CD8-positive, alpha-beta memory T cell (primary cell): ENCODE data around the gene PPP6R2. TPM values are rescaled to one million over a fixed set of nuclear protein-coding genes. Genes with fewer than 3 reads are reported as not detected.
"Not testable (repeated sequence)": the region's sequence is repeated elsewhere in the genome, so short reads cannot be mapped to it uniquely, and the experiment has no call there.

Experiments
- CTCF ChIA-PET: fragments of 350-600 bp; sonication (Branson Sonifier 250); formaldehyde crosslinking; loops from one replicate; lab custom pipeline; 2021; ENCODE audit warnings: antibody characterized with exemption; lab: Charles Lee
- POLR2A ChIA-PET: fragments of 350-600 bp; sonication (Branson Sonifier 250); formaldehyde crosslinking; loops from one replicate; lab custom pipeline; 2021; ENCODE audit warnings: antibody characterized with exemption; lab: Charles Lee
- DNase-seq, 5 donors: peaks; one replicate each; pipeline versions ENCODE4 v3.0.0 to v3.0.0-alpha.2; 2020 to 2022; ENCODE audit warnings: mixed read lengths in 1 of 5
- H3K27ac ChIP-seq: one replicate; pipeline ENCODE4 v1.7.0; 2013; ENCODE audit warnings: low read depth, mild to moderate bottlenecking, low read length, moderate library complexity
- H3K27me3 ChIP-seq: 2 replicates; pipeline ENCODE4 v1.7.0; 2013; ENCODE audit warnings: low read length, mild to moderate bottlenecking; ENCODE audit not compliant: insufficient read depth, poor library complexity, severe bottlenecking
- H3K36me3 ChIP-seq: 2 replicates; pipeline ENCODE4 v1.7.0; 2013; ENCODE audit warnings: mild to moderate bottlenecking, low read length, moderate library complexity; ENCODE audit not compliant: insufficient read depth
- H3K4me1 ChIP-seq: 2 replicates; pipeline ENCODE4 v1.7.0; 2013; ENCODE audit warnings: mild to moderate bottlenecking, low read length, moderate library complexity; ENCODE audit not compliant: insufficient read depth
- H3K4me3 ChIP-seq: 2 replicates; pipeline ENCODE4 v1.7.0; 2013; ENCODE audit warnings: mild to moderate bottlenecking, low read length
- H3K9me3 ChIP-seq: 2 replicates; pipeline ENCODE4 v1.7.0; 2013; ENCODE audit warnings: mild to moderate bottlenecking, low read length
- H3K27ac Mint-ChIP-seq, 8 donors: one replicate each; pipeline ENCODE4 v1.8.0; 2020 to 2021; ENCODE audit warnings: mixed read lengths in 8 of 8, mild to moderate bottlenecking in 6 of 8, inconsistent platforms in 3 of 8, moderate library complexity in 3 of 8
- H3K27me3 Mint-ChIP-seq, 2 donors: one replicate each; pipeline ENCODE4 v1.8.0; 2020 to 2021; ENCODE audit warnings: mixed read lengths in 2 of 2, mild to moderate bottlenecking in 1 of 2, moderate library complexity in 1 of 2
- H3K36me3 Mint-ChIP-seq, 3 donors: one replicate each; pipeline ENCODE4 v1.8.0; 2020 to 2021; ENCODE audit warnings: mixed read lengths in 3 of 3, inconsistent platforms in 1 of 3, mild to moderate bottlenecking in 1 of 3
- H3K4me1 Mint-ChIP-seq, 3 donors: one replicate each; pipeline ENCODE4 v1.8.0; 2020 to 2021; ENCODE audit warnings: mixed read lengths in 3 of 3, inconsistent platforms in 1 of 3, mild to moderate bottlenecking in 1 of 3
- H3K4me3 Mint-ChIP-seq, 7 donors: one replicate each; pipeline ENCODE4 v1.8.0; 2020 to 2021; ENCODE audit warnings: mixed read lengths in 7 of 7, mild to moderate bottlenecking in 6 of 7, moderate library complexity in 4 of 7, inconsistent platforms in 2 of 7
- H3K9me3 Mint-ChIP-seq, 5 donors: one replicate each; pipeline ENCODE4 v1.8.0; 2020 to 2022; ENCODE audit warnings: mixed read lengths in 5 of 5, mild to moderate bottlenecking in 3 of 5, moderate library complexity in 2 of 5, inconsistent platforms in 1 of 5
- polyA plus RNA-seq: library from polyadenylated mRNA; unstranded; fragments of 300-500 nt; fragmentation: Illumina TruSeq; gene quantifications from one replicate; pipeline ENCODE4 v1.2.3, GENCODE V29; 2021
- total RNA-seq, 2 experiments: library from RNA; stranded (reverse); gene quantifications; one replicate each; pipeline ENCODE4 v1.2.3, GENCODE V29; 2021

Gene PPP6R2
- total and polyA plus RNA-seq, 3 experiments from 2014 or later = 34.2 to 55.9 (median 49.7) TPM

DNA sequence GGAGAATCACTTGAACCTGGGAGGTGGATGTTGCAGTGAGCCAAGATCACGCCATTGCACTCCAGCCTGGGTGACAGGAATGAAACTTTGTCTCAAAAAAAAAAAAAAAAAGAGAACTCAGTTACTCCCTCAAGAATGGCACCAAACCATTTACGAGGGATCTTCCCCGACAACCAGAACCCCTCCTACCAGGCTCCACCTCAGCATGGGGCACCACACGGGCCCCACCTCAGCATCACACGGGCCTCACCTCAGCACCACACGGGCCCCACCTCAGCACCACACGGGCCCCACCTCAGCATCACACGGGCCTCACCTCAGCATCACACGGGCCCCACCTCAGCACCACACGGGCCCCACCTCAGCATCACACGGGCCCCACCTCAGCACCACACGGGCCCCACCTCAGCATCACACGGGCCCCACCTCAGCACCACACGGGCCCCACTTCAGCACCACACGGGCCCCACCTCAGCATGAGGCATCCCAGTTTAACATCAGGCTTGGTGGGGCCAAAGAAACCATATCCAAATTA, 38.0 kb downstream of the PPP6R2 start:
- POLR2A ChIA-PET, H3K27me3 Mint-ChIP-seq, H3K9me3 Mint-ChIP-seq, H3K4me3 ChIP-seq, H3K4me1 ChIP-seq, H3K4me3 Mint-ChIP-seq, H3K27me3 ChIP-seq, H3K27ac ChIP-seq, H3K36me3 ChIP-seq, H3K9me3 ChIP-seq: not testable (repeated sequence)
- Mint-ChIP-seq H3K36me3 (peaks cover 0 to 36% (median 8%) of the 10 kb centered on the region in 3 donors), H3K4me1 (peaks cover 7 to 19% (median 14%) of the 10 kb centered on the region in 3 donors), H3K27ac (peak overlapping the region in 7 of 8 donors; percentile 23 to 91 (median 66))
- peak in 2 of 5 donors; percentile 6 to 49 for DNase-seq
- CTCF ChIA-PET = interaction anchor here (1.6 kb wide), 1 partner anchor 117 kb away, joined by 3 read pairs; no protein-coding TSS in a partner anchor

DNA sequence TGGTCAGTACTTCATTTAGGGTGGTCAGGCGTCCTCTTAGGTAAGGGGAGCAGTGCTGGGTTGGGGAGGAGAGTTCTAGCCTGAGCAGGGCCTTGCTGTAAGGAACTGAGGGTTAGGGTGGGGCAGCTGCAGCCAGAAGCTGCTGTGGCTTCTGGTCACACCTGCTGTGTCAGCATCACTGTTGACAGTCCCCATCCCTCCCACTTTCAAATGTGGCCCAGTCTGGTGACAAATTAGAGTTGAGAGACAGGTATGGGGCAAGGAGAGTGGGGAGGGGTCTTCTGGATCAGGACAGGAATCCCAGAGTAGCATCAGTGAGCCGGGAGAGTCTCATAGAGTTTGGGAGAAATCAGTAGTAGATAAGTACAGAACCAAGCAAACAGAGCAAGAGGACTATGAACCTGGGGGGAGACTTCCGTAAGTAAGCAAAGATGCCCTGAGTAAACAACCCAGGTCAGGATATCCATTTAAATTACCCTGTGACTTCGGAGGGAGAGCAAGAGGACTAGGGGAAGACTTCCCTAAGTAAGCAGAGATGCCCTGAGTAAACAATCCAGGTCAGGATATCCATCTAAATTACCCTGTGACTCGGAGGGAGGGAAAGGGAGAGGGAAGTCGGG, 53.7 kb downstream of the PPP6R2 start:
- Histone ChIP-seq H3K36me3 (peaks cover 22% of the 10 kb centered on the region), H3K4me1 (peaks cover 5% of the 10 kb centered on the region), H3K4me3 (no peak overlapping the region), H3K9me3 (no peaks in the 10 kb centered on the region), H3K27ac (no peak overlapping the region), H3K27me3 (no peaks in the 10 kb centered on the region)
- Mint-ChIP-seq H3K9me3 (no peaks in the 10 kb centered on the region), H3K27ac (peak overlapping the region; percentile 1 to 91 (median 80)), H3K4me3 (no peak overlapping the region), H3K27me3 (no peaks in the 10 kb centered on the region), H3K4me1 (peaks cover 37 to 40% (median 40%) of the 10 kb centered on the region in 3 donors), H3K36me3 (peaks cover 5 to 58% (median 9%) of the 10 kb centered on the region in 3 donors)
- no peak for DNase-seq
- CTCF ChIA-PET = no interaction called here
- POLR2A ChIA-PET = no interaction called here

DNA sequence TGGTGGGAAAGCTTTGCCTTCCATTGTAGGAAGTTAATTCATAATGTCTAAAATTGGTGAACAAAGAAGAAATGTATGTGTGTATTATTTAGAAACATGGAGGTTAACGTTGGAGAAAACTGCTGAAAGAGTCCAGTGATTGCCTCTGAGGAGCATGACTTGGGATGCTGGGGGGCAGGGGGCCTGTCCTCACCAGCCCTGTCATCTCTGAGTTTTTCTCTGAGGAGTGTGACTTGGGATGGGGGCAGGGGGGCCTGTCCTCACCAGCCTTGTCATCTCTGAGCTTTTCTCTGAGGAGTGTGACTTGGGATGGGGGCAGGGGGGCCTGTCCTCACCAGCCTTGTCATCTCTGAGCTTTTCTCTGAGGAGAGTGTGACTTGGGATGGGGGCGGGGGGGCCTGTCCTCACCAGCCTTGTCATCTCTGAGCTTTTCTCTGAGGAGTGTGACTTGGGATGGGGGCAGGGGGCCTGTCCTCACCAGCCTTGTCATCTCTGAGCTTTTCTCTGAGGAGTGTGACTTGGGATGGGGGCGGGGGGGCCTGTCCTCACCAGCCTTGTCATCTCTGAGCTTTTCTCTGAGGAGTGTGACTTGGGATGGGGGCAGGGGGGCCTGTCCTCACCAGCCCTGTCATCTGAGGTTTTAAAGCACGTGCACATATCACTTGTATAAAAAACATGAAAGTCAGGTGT, 54.4 kb downstream of the PPP6R2 start:
- H3K9me3 Mint-ChIP-seq, DNase-seq, H3K27me3 ChIP-seq, H3K4me3 ChIP-seq, H3K27me3 Mint-ChIP-seq, POLR2A ChIA-PET, H3K9me3 ChIP-seq, H3K4me1 ChIP-seq, CTCF ChIA-PET, H3K4me3 Mint-ChIP-seq, H3K27ac ChIP-seq: not testable (repeated sequence)
- Mint-ChIP-seq H3K36me3 (peaks cover 5 to 57% (median 10%) of the 10 kb centered on the region in 3 donors), H3K4me1 (peaks cover 37 to 41% (median 40%) of the 10 kb centered on the region in 3 donors), H3K27ac (peak overlapping the region in 7 of 8 donors; percentile 50 to 91 (median 82))
- H3K36me3 ChIP-seq = peaks cover 22% of the 10 kb centered on the region

GRCh38 chr22:50398831-50399648, 55.9 kb downstream of the PPP6R2 start:
- ChIA-PET POLR2A (interaction anchor here (0.6 to 1.3 kb wide), 2 partner anchors 51 to 71 kb away, joined by 3 to 4 read pairs; no protein-coding TSS in a partner anchor), CTCF (interaction anchor here (0.8 to 1.0 kb wide), 3 partner anchors 53 to 160 kb away, joined by 3 to 4 read pairs (median 3); no protein-coding TSS in a partner anchor)
- DNase-seq = no peak
- Mint-ChIP-seq H3K27ac (peak overlapping the region; percentile 62 to 95 (median 84)), H3K27me3 (no peaks in the 10 kb centered on the region), H3K9me3 (no peaks in the 10 kb centered on the region), H3K4me1 (peaks cover 38 to 42% (median 40%) of the 10 kb centered on the region in 3 donors), H3K36me3 (peaks cover 5 to 57% (median 12%) of the 10 kb centered on the region in 3 donors), H3K4me3 (peak overlapping the region in 2 of 7 donors; percentile 15 to 45)
- Histone ChIP-seq H3K27me3 (no peaks in the 10 kb centered on the region), H3K27ac (no peak overlapping the region), H3K9me3 (no peaks in the 10 kb centered on the region), H3K4me3 (no peak overlapping the region), H3K36me3 (peaks cover 16% of the 10 kb centered on the region), H3K4me1 (peaks cover 5% of the 10 kb centered on the region)

DNA sequence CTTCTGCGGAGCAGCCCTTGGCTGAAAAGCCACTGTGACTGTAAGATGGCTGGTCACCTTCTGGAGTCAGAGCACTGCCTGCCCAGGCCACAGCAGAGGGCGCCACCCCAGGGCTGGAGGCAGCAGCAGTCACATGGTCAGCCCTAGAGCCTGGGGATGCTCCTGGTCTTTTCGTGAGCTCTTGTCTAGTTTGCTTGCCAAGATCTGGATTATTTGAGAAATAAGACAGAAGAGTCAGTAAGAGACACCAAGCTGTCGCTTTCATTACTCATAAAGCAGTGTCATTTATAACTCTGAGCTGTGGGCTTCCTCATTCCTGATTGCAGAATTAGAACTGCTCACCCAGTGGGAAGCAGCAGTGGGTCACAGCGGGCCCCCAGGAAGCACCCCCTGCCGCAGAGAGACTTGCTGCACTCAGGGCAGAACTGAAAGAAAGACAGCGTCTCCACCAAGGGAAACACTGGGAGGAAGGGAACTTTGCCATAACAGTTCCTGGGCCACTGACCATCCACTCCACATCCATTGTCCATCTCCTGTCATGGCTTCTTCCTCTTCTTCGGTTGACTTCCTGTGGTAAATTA, 56.7 kb downstream of the PPP6R2 start:
- H3K27me3 ChIP-seq = no peaks in the 10 kb centered on the region
- H3K9me3 Mint-ChIP-seq = no peaks in the 10 kb centered on the region
- H3K4me1 Mint-ChIP-seq = peaks cover 37 to 42% (median 39%) of the 10 kb centered on the region in 3 donors
- H3K27me3 Mint-ChIP-seq = no peaks in the 10 kb centered on the region
- POLR2A ChIA-PET = interaction anchor here (1.3 kb wide), 1 partner anchor 70 kb away, joined by 4 read pairs; no protein-coding TSS in a partner anchor
- H3K9me3 ChIP-seq = no peaks in the 10 kb centered on the region
- CTCF ChIA-PET = interaction anchor here (0.6 to 1.2 kb wide), 7 partner anchors 8 to 160 kb away, joined by 3 to 4 read pairs (median 3); no protein-coding TSS in a partner anchor
- H3K36me3 ChIP-seq = peaks cover 13% of the 10 kb centered on the region
- DNase-seq = peak in 2 of 5 donors; percentile 9 to 13
- H3K4me3 ChIP-seq = no peak overlapping the region
- peak overlapping the region; percentile 62 to 95 (median 84) for H3K27ac Mint-ChIP-seq
- H3K4me1 ChIP-seq = peaks cover 5% of the 10 kb centered on the region
- no peak overlapping the region for H3K27ac ChIP-seq
- peaks cover 4 to 56% (median 11%) of the 10 kb centered on the region in 3 donors for H3K36me3 Mint-ChIP-seq
- peak overlapping the region in 3 of 7 donors; percentile 3 to 33 (median 12) for H3K4me3 Mint-ChIP-seq

GRCh38 chr22:50400406-50400805, 57.3 kb downstream of the PPP6R2 start:
- H3K36me3 ChIP-seq = peaks cover 8% of the 10 kb centered on the region
- Mint-ChIP-seq H3K27ac (peak overlapping the region; percentile 39 to 95 (median 80)), H3K4me1 (peaks cover 35 to 39% (median 35%) of the 10 kb centered on the region in 3 donors), H3K27me3 (no peaks in the 10 kb centered on the region), H3K4me3 (peak overlapping the region in 2 of 7 donors; percentile 3 to 12), H3K36me3 (peaks cover 0 to 54% (median 6%) of the 10 kb centered on the region in 3 donors), H3K9me3 (no peaks in the 10 kb centered on the region)
- H3K27ac ChIP-seq = no peak overlapping the region
- H3K27me3 ChIP-seq = no peaks in the 10 kb centered on the region
- H3K4me3 ChIP-seq = no peak overlapping the region
- POLR2A ChIA-PET = interaction anchor here (0.8 kb wide), 1 partner anchor 37 kb away, joined by 4 read pairs; no protein-coding TSS in a partner anchor
- CTCF ChIA-PET = interaction anchor here (0.6 to 1.2 kb wide), 5 partner anchors 8 to 98 kb away, joined by 3 to 4 read pairs (median 3); no protein-coding TSS in a partner anchor
- no peak for DNase-seq
- H3K4me1 ChIP-seq = peaks cover 5% of the 10 kb centered on the region
- H3K9me3 ChIP-seq = no peaks in the 10 kb centered on the region

DNA sequence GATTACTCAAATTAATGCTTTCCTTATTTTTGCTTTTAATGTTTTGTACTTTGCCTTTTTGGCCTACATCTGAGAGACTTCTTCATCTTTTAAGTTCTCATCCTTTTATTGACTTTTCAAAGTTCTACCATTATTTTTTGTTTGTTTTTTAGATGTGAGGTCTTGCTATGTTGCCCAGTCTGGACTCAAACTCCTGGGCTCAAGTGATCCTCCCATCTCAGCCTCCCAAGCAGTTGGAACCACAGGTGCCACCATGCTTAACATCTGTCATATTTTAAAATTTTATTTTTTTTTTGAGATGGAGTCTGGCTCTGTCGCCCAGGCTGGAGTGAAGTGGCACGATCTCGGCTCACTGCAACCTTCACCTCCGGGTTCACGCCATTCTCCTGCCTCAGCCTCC, 57.8 kb downstream of the PPP6R2 start:
- Histone ChIP-seq H3K9me3 (no peaks in the 10 kb centered on the region), H3K27ac (no peak overlapping the region), H3K27me3 (no peaks in the 10 kb centered on the region), H3K4me1 (peaks cover 5% of the 10 kb centered on the region), H3K4me3 (no peak overlapping the region), H3K36me3 (peaks cover 8% of the 10 kb centered on the region)
- DNase-seq = no peak
- Mint-ChIP-seq H3K4me3 (no peak overlapping the region), H3K4me1 (peaks cover 35 to 39% (median 37%) of the 10 kb centered on the region in 3 donors), H3K9me3 (no peaks in the 10 kb centered on the region), H3K27ac (peak overlapping the region in 7 of 8 donors; percentile 33 to 90 (median 78)), H3K27me3 (peaks cover 0 to 1% of the 10 kb centered on the region in 2 donors), H3K36me3 (peaks cover 0 to 55% (median 6%) of the 10 kb centered on the region in 3 donors)
- ChIA-PET POLR2A (interaction anchor here (0.8 kb wide), 1 partner anchor 38 kb away, joined by 4 read pairs; no protein-coding TSS in a partner anchor), CTCF (interaction anchor here (0.8 to 1.2 kb wide), 2 partner anchors 9 to 69 kb away, joined by 3 to 4 read pairs; no protein-coding TSS in a partner anchor)
